Skeletal muscle cell (primary cell): ENCODE data around the gene CMA1.
"Not testable (repeated sequence)": the region's sequence is repeated elsewhere in the genome, so short reads cannot be mapped to it uniquely, and the experiment has no call there.

Source experiments
- DNase-seq: peaks from one replicate; pipeline ENCODE4 v3.0.0-alpha.2; 2010; ENCODE audit warnings: low read depth
- H3K4me3 ChIP-seq: 2 replicates; pipeline ENCODE4 v1.5.1; 2011; ENCODE audit warnings: low read depth, mild to moderate bottlenecking, control low read depth, low read length, moderate library complexity

The CMA1 gene

GRCh38 chr14:24508155-24508840, at the start of gene CMA1:
Gene CMA1 (minus strand): TSS chr14:24508265. CDS start chr14:24508235, 30 bp downstream.
- no peak for DNase-seq
- H3K4me3 ChIP-seq, result no peak within 1 kb of the TSS

GRCh38 chr14:24556756-24557155, 48.7 kb upstream of the CMA1 start:
- no peak overlapping the region for H3K4me3 ChIP-seq
- DNase-seq, result peak; percentile 0

GRCh38 chr14:24549064-24549463, 41.0 kb upstream of the CMA1 start:
- DNase-seq, H3K4me3 ChIP-seq: not testable (repeated sequence)

GRCh38 chr14:24542346-24542936, 34.4 kb upstream of the CMA1 start:
- peak; percentile 1 for DNase-seq
- H3K4me3 ChIP-seq, result no peak overlapping the region

- no peak for DNase-seq
Measured at GRCh38 chr14:24535737-24536136, 27.7 kb upstream of the CMA1 start.

GRCh38 chr14:24534286-24534685, 26.2 kb upstream of the CMA1 start:
- no peak for DNase-seq
- no peak overlapping the region for H3K4me3 ChIP-seq

More at GRCh38 chr14:24535737-24536136, 27.7 kb upstream of the CMA1 start:
- H3K4me3 ChIP-seq, result no peak overlapping the region

- DNase-seq, H3K4me3 ChIP-seq: not testable (repeated sequence)
Measured at GRCh38 chr14:24525877-24526620, 18.0 kb upstream of the CMA1 start.

- H3K4me3 ChIP-seq, result no peak overlapping the region
- no peak for DNase-seq
Measured at GRCh38 chr14:24518851-24519250, 10.8 kb upstream of the CMA1 start.

- no peak for DNase-seq
- no peak overlapping the region for H3K4me3 ChIP-seq
Measured at GRCh38 chr14:24514209-24514608, 6.1 kb upstream of the CMA1 start.

- no peak for DNase-seq
- no peak overlapping the region for H3K4me3 ChIP-seq
Measured at GRCh38 chr14:24513009-24513408, 4.9 kb upstream of the CMA1 start.

GRCh38 chr14:24506443-24506842, 1.6 kb downstream of the CMA1 start:
- DNase-seq, result no peak
- H3K4me3 ChIP-seq, result no peak overlapping the region

GRCh38 chr14:24504425-24504950, 3.6 kb downstream of the CMA1 start:
- no peak overlapping the region for H3K4me3 ChIP-seq
- no peak for DNase-seq

GRCh38 chr14:24491586-24492408, 16.3 kb downstream of the CMA1 start:
- H3K4me3 ChIP-seq, DNase-seq: not testable (repeated sequence)

GRCh38 chr14:24483604-24484252, 24.3 kb downstream of the CMA1 start:
- H3K4me3 ChIP-seq, result no peak overlapping the region
- DNase-seq, result peak; percentile 8

- peak; percentile 4 for DNase-seq
- H3K4me3 ChIP-seq, result not testable (repeated sequence)
Measured at GRCh38 chr14:24482699-24483303, 25.3 kb downstream of the CMA1 start.

GRCh38 chr14:24481622-24482324, 26.3 kb downstream of the CMA1 start:
- DNase-seq, result no peak
- H3K4me3 ChIP-seq, result no peak overlapping the region

- not testable (repeated sequence) for H3K4me3 ChIP-seq, DNase-seq
Measured at GRCh38 chr14:24479999-24480398, 28.1 kb downstream of the CMA1 start.

- DNase-seq, result no peak
- H3K4me3 ChIP-seq, result no peak overlapping the region
Measured at GRCh38 chr14:24475261-24475660, 32.8 kb downstream of the CMA1 start.
